HepG2 (cell line): ENCODE results near the gene ZNF771. TPM values are rescaled to one million over a fixed set of nuclear protein-coding genes. Genes with fewer than 3 reads are reported as not detected.

ENCODE experiments used
- AGO1 ChIP-seq: fragments of 200-400 bp; formaldehyde crosslinking; IDR thresholded peaks from 2 replicates; pipeline ENCODE4 v1.6.1; 2017; ENCODE audit warnings: mild to moderate bottlenecking, low read depth, low read length, moderate library complexity; ENCODE audit not compliant: poor library complexity, severe bottlenecking
- CCDC6 ChIP-seq: sonication (generic); formaldehyde crosslinking; IDR thresholded peaks from 2 replicates; pipeline ENCODE4 v1.8.1; 2022; ENCODE audit warnings: mild to moderate bottlenecking, missing genetic modification reagents, moderate library complexity
- CENPBD1 ChIP-seq: sonication (generic); formaldehyde crosslinking; IDR thresholded peaks from 2 replicates; pipeline ENCODE4 v1.8.0; 2022; ENCODE audit warnings: missing genetic modification reagents, low read depth, mild to moderate bottlenecking, borderline replicate concordance
- MIER3 ChIP-seq: IDR thresholded peaks from 2 replicates; pipeline ENCODE4 v1.6.1; 2016; ENCODE audit warnings: missing compliant biosample characterization, borderline replicate concordance
- NCOA5 ChIP-seq: sonication (generic); formaldehyde crosslinking; IDR thresholded peaks from 2 replicates; pipeline ENCODE4 v1.4.0; 2020; ENCODE audit warnings: missing genetic modification reagents
- NFE2 ChIP-seq: sonication (generic); formaldehyde crosslinking; IDR thresholded peaks from 2 replicates; pipeline ENCODE4 v1.4.0; 2020; ENCODE audit warnings: missing genetic modification reagents
- POLR2G ChIP-seq: fragments of 200-400 bp; formaldehyde crosslinking; IDR thresholded peaks from 2 replicates; pipeline ENCODE4 v1.6.1; 2018; ENCODE audit warnings: mild to moderate bottlenecking, low read depth, low read length, moderate library complexity
- SRY ChIP-seq: sonication (generic); formaldehyde crosslinking; IDR thresholded peaks from 2 replicates; pipeline ENCODE4 v1.8.0; 2022; ENCODE audit warnings: mild to moderate bottlenecking, missing genetic modification reagents
- TP53 ChIP-seq: sonication (generic); formaldehyde crosslinking; conservative IDR thresholded peaks from 2 replicates; pipeline ENCODE4 v1.4.0; 2020; ENCODE audit warnings: missing genetic modification reagents
- U2AF1 ChIP-seq: fragments of 200-400 bp; formaldehyde crosslinking; optimal IDR thresholded peaks from 2 replicates; pipeline ENCODE3; 2017; ENCODE audit warnings: mild to moderate bottlenecking, low read depth, low read length
- ZFP62 ChIP-seq: sonication (generic); formaldehyde crosslinking; IDR thresholded peaks from 2 replicates; pipeline ENCODE4 v1.4.0; 2020; ENCODE audit warnings: missing genetic modification reagents
- ZNF335 ChIP-seq: sonication (generic); formaldehyde crosslinking; IDR thresholded peaks from 2 replicates; pipeline ENCODE4 v1.4.0; 2020; ENCODE audit warnings: missing genetic modification reagents
- ZNF589 ChIP-seq: sonication (generic); formaldehyde crosslinking; conservative IDR thresholded peaks from 2 replicates; pipeline ENCODE4 v1.8.0; 2022; ENCODE audit warnings: mild to moderate bottlenecking, moderate library complexity, missing genetic modification reagents
- ZNF709 ChIP-seq: sonication (generic); formaldehyde crosslinking; IDR thresholded peaks from 2 replicates; pipeline ENCODE4 v1.5.0; 2020; ENCODE audit warnings: mild to moderate bottlenecking, missing genetic modification reagents
- ZNF766 ChIP-seq: sonication (generic); formaldehyde crosslinking; IDR thresholded peaks from 2 replicates; pipeline ENCODE4 v1.5.0; 2020; ENCODE audit warnings: missing genetic modification reagents, borderline replicate concordance
- polyA plus RNA-seq, 8 experiments: library from polyadenylated mRNA; depleted of rRNA in 3 of 8; stranded (reverse) in 7 of 8; unstranded in 1 of 8; fragments of >200 nt; fragmentation: Illumina TruSeq in 4 of 8; extraction: Trizol in 4 of 8; gene quantifications; 2 replicates each; pipeline versions ENCODE4 v1.2.1 to v1.2.3, GENCODE V29; 2011 to 2016; ENCODE audit warnings: low read depth in 4 of 8, missing spikeins in 1 of 8, mixed read lengths in 1 of 8; ENCODE audit not compliant: insufficient read depth in 1 of 8
- total RNA-seq, 5 experiments: library from RNA; depleted of rRNA; stranded (reverse); fragments of >200 nt; fragmentation: Illumina TruSeq; extraction: Trizol; gene quantifications; 2 replicates each; pipeline ENCODE4 v1.2.3, GENCODE V29; 2016; ENCODE audit warnings: low read depth in 1 of 5
- TF ChIP-seq, protein P1 (sequence below): sonication (generic); formaldehyde crosslinking; IDR thresholded peaks from 2 replicates; pipeline ENCODE4 v1.5.0; 2020; ENCODE audit warnings: mild to moderate bottlenecking, missing genetic modification reagents, moderate library complexity
- TF ChIP-seq, protein P2 (sequence below): sonication (generic); formaldehyde crosslinking; IDR thresholded peaks from 2 replicates; pipeline ENCODE4 v1.8.0; 2022; ENCODE audit warnings: mild to moderate bottlenecking, missing genetic modification reagents, moderate library complexity
- TF ChIP-seq, protein P3 (sequence below): sonication (generic); formaldehyde crosslinking; IDR thresholded peaks from 2 replicates; pipeline ENCODE4 v1.4.0; 2020; ENCODE audit warnings: mild to moderate bottlenecking, missing genetic modification reagents
- TF ChIP-seq, protein P4 (sequence below): sonication (generic); formaldehyde crosslinking; IDR thresholded peaks from 2 replicates; pipeline ENCODE4 v1.4.0; 2020; ENCODE audit warnings: mild to moderate bottlenecking, missing genetic modification reagents, borderline replicate concordance

The ZNF771 gene
- total and polyA plus RNA-seq, 2 of the 13 experiments (the other 11 are each of a cell fraction or from before 2014, with no cell fraction given), result 5.0 to 11.8 TPM

GRCh38 chr16:30429678-30430427 is 22.4 kb downstream of the ZNF771 start, which contains the start of gene DCTPP1 (continued):
- no peak for TF ChIP-seq CENPBD1 (CRISPR knock-in tag)
- peak; percentile 64; the same call in 1 of the 2 replicates for TF ChIP-seq ZNF709 (CRISPR knock-in tag)
- TF ChIP-seq ZNF589, result peak; percentile 84; the same call in 1 of the 2 replicates
- TF ChIP-seq ZNF335 (CRISPR knock-in tag), result peak; percentile 83; the same call in 1 of the 2 replicates
- peak; percentile 73 for TF ChIP-seq MIER3 (CRISPR knock-in tag)
- TF ChIP-seq NCOA5 (CRISPR knock-in tag), result no peak
- no peak for TF ChIP-seq ZFP62 (CRISPR knock-in tag)
- TF ChIP-seq, protein P1, sequence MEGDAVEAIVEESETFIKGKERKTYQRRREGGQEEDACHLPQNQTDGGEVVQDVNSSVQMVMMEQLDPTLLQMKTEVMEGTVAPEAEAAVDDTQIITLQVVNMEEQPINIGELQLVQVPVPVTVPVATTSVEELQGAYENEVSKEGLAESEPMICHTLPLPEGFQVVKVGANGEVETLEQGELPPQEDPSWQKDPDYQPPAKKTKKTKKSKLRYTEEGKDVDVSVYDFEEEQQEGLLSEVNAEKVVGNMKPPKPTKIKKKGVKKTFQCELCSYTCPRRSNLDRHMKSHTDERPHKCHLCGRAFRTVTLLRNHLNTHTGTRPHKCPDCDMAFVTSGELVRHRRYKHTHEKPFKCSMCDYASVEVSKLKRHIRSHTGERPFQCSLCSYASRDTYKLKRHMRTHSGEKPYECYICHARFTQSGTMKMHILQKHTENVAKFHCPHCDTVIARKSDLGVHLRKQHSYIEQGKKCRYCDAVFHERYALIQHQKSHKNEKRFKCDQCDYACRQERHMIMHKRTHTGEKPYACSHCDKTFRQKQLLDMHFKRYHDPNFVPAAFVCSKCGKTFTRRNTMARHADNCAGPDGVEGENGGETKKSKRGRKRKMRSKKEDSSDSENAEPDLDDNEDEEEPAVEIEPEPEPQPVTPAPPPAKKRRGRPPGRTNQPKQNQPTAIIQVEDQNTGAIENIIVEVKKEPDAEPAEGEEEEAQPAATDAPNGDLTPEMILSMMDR (CRISPR knock-in tag), result peak; percentile 93
- TF ChIP-seq, protein P2, sequence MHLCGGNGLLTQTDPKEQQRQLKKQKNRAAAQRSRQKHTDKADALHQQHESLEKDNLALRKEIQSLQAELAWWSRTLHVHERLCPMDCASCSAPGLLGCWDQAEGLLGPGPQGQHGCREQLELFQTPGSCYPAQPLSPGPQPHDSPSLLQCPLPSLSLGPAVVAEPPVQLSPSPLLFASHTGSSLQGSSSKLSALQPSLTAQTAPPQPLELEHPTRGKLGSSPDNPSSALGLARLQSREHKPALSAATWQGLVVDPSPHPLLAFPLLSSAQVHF (CRISPR knock-in tag), result peak; percentile 87
- no peak for TF ChIP-seq NFE2 (CRISPR knock-in tag)
- no peak; the same call in none of the 2 replicates for TF ChIP-seq POLR2G
- no peak; the same call in 1 of the 2 replicates for TF ChIP-seq SRY (CRISPR knock-in tag)
- TF ChIP-seq, protein P3, sequence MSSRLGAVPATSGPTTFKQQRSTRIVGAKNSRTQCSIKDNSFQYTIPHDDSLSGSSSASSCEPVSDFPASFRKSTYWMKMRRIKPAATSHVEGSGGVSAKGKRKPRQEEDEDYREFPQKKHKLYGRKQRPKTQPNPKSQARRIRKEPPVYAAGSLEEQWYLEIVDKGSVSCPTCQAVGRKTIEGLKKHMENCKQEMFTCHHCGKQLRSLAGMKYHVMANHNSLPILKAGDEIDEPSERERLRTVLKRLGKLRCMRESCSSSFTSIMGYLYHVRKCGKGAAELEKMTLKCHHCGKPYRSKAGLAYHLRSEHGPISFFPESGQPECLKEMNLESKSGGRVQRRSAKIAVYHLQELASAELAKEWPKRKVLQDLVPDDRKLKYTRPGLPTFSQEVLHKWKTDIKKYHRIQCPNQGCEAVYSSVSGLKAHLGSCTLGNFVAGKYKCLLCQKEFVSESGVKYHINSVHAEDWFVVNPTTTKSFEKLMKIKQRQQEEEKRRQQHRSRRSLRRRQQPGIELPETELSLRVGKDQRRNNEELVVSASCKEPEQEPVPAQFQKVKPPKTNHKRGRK, result no peak
- TF ChIP-seq ZNF766 (CRISPR knock-in tag), result no peak; the same call in 1 of the 2 replicates
- TF ChIP-seq, protein P4, sequence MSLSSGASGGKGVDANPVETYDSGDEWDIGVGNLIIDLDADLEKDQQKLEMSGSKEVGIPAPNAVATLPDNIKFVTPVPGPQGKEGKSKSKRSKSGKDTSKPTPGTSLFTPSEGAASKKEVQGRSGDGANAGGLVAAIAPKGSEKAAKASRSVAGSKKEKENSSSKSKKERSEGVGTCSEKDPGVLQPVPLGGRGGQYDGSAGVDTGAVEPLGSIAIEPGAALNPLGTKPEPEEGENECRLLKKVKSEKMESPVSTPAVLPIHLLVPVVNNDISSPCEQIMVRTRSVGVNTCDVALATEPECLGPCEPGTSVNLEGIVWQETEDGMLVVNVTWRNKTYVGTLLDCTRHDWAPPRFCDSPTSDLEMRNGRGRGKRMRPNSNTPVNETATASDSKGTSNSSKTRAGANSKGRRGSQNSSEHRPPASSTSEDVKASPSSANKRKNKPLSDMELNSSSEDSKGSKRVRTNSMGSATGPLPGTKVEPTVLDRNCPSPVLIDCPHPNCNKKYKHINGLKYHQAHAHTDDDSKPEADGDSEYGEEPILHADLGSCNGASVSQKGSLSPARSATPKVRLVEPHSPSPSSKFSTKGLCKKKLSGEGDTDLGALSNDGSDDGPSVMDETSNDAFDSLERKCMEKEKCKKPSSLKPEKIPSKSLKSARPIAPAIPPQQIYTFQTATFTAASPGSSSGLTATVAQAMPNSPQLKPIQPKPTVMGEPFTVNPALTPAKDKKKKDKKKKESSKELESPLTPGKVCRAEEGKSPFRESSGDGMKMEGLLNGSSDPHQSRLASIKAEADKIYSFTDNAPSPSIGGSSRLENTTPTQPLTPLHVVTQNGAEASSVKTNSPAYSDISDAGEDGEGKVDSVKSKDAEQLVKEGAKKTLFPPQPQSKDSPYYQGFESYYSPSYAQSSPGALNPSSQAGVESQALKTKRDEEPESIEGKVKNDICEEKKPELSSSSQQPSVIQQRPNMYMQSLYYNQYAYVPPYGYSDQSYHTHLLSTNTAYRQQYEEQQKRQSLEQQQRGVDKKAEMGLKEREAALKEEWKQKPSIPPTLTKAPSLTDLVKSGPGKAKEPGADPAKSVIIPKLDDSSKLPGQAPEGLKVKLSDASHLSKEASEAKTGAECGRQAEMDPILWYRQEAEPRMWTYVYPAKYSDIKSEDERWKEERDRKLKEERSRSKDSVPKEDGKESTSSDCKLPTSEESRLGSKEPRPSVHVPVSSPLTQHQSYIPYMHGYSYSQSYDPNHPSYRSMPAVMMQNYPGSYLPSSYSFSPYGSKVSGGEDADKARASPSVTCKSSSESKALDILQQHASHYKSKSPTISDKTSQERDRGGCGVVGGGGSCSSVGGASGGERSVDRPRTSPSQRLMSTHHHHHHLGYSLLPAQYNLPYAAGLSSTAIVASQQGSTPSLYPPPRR (CRISPR knock-in tag), result peak; percentile 56; the same call in 1 of the 2 replicates
- TF ChIP-seq U2AF1, result no peak
- peak; percentile 84 for TF ChIP-seq CCDC6
- peak; percentile 54 for TF ChIP-seq AGO1
- no peak for TF ChIP-seq TP53
